Hepatocyte (in vitro differentiated cells): Measurements from ENCODE around the gene MYO5C. TPM values are rescaled to one million over a fixed set of nuclear protein-coding genes. Genes with fewer than 3 reads are reported as not detected.

Experiments used
- DNase-seq: peaks from one replicate; pipeline ENCODE4 v3.0.0-alpha.2; 2016; ENCODE audit warnings: low spot score
- H2AFZ ChIP-seq: fragments of 200-600 bp; sonication (generic); 2 replicates; pipeline ENCODE4 v1.6.0; 2016; ENCODE audit warnings: antibody characterized with exemption, mild to moderate bottlenecking
- H3K27ac ChIP-seq: fragments of 200-600 bp; sonication (generic); 2 replicates; pipeline ENCODE4 v1.5.1; 2016; ENCODE audit warnings: mild to moderate bottlenecking
- H3K27me3 ChIP-seq: fragments of 200-600 bp; sonication (generic); 2 replicates; pipeline ENCODE4 v1.6.1; 2016
- H3K36me3 ChIP-seq: fragments of 200-600 bp; sonication (generic); replicated peaks from 2 replicates; pipeline ENCODE4 v1.5.1; 2016; ENCODE audit warnings: low read depth; ENCODE audit not compliant: insufficient read depth
- H3K4me1 ChIP-seq: fragments of 200-600 bp; sonication (generic); 2 replicates; pipeline ENCODE4 v1.5.1; 2016; ENCODE audit warnings: mild to moderate bottlenecking, moderate library complexity; ENCODE audit not compliant: insufficient read depth
- H3K4me2 ChIP-seq: fragments of 200-600 bp; sonication (generic); 2 replicates; pipeline ENCODE4 v1.6.0; 2016
- H3K4me3 ChIP-seq: fragments of 200-600 bp; sonication (generic); 2 replicates; pipeline ENCODE4 v1.5.1; 2016; ENCODE audit warnings: mild to moderate bottlenecking
- H3K79me2 ChIP-seq: fragments of 200-600 bp; sonication (generic); 2 replicates; pipeline ENCODE4 v1.6.0; 2017; ENCODE audit warnings: mild to moderate bottlenecking
- H3K9me2 ChIP-seq: fragments of 200-600 bp; sonication (generic); replicated peaks from 2 replicates; pipeline ENCODE4 v1.6.0; 2017; ENCODE audit warnings: mild to moderate bottlenecking; ENCODE audit not compliant: insufficient read depth
- H3K9me3 ChIP-seq: fragments of 200-600 bp; sonication (generic); 2 replicates; pipeline ENCODE4 v1.5.1; 2016; ENCODE audit warnings: low read depth, mild to moderate bottlenecking
- H4K20me1 ChIP-seq: fragments of 200-600 bp; sonication (generic); 2 replicates; pipeline ENCODE4 v1.6.0; 2016; ENCODE audit warnings: mild to moderate bottlenecking; ENCODE audit not compliant: insufficient read depth, poor library complexity, severe bottlenecking
- EZH2 ChIP-seq: fragments of 200-600 bp; sonication (generic); IDR thresholded peaks from 2 replicates; pipeline ENCODE4 v1.6.1; 2016; ENCODE audit warnings: antibody characterized with exemption, mild to moderate bottlenecking, borderline replicate concordance
- EZH2phosphoT487 ChIP-seq: fragments of 200-600 bp; sonication (generic); IDR thresholded peaks from one replicate; pipeline ENCODE4 v1.6.1; 2018; ENCODE audit warnings: antibody characterized with exemption, mild to moderate bottlenecking, low read depth, moderate library complexity; ENCODE audit not compliant: unreplicated experiment, severe bottlenecking
- WGBS: methylation state at CpG from one replicate; pipeline ENCODE4 v1.1.6; 2016; ENCODE audit warnings: low lambda C conversion rate; ENCODE audit errors: missing lambda C conversion rate; 5-methylcytosine and 5-hydroxymethylcytosine counted together
- polyA plus RNA-seq: library from polyadenylated mRNA; unstranded; fragments of >200 nt; fragmentation: Nextera tagmentation; extraction: Ambion mirVana; gene quantifications from 2 replicates; pipeline ENCODE4 v1.2.1, GENCODE V29; 2016
- total RNA-seq: library from RNA; depleted of rRNA; stranded (reverse); fragments of >200 nt; gene quantifications from 2 replicates; pipeline ENCODE4 v1.2.3, GENCODE V29; 2014
- TF ChIP-seq, protein P1 (sequence below): fragments of 200-600 bp; sonication (generic); IDR thresholded peaks from 2 replicates; pipeline ENCODE4 v1.5.1; 2016; ENCODE audit warnings: antibody characterized with exemption, mild to moderate bottlenecking; ENCODE audit not compliant: poor library complexity

The MYO5C gene
- total and polyA plus RNA-seq, 2 experiments from 2014 or later = 10.2 to 18.2 TPM

DNA sequence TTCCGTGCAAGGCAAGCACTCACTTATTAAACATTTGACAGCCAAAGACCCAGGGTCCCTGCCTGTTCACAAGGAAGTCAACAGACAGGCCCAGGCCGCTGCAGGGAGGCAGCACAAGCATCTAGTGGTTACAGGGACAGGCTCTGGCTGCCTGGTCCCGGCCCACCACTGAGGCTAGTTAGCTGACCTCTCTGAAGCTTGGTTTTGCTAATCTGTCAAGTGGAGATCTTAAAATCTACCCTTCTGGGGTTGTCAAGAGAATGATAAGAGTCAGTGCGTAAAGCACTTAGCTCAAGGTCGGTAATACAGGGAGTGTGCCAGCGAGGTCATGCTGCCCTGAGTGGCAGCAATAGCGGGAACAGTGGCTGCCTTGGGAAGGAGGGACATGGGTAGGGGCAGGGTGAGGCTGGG lies 110.4 kb downstream of the MYO5C start:
- 65% methylated on average over 7 of the region's 7 CpGs for WGBS
- Histone ChIP-seq H3K4me3 (no peak overlapping the region), H3K4me1 (peaks cover 8% of the 10 kb centered on the region), H2AFZ (no peak overlapping the region), H3K9me3 (no peaks in the 10 kb centered on the region), H3K4me2 (no peak overlapping the region), H3K79me2 (no peaks in the 10 kb centered on the region), H3K36me3 (no peaks in the 10 kb centered on the region), H3K9me2 (no peaks in the 10 kb centered on the region), H4K20me1 (no peaks in the 10 kb centered on the region), H3K27me3 (no peaks in the 10 kb centered on the region), H3K27ac (peak overlapping the region; percentile 59)
- no peak for DNase-seq
- TF ChIP-seq, protein P1, sequence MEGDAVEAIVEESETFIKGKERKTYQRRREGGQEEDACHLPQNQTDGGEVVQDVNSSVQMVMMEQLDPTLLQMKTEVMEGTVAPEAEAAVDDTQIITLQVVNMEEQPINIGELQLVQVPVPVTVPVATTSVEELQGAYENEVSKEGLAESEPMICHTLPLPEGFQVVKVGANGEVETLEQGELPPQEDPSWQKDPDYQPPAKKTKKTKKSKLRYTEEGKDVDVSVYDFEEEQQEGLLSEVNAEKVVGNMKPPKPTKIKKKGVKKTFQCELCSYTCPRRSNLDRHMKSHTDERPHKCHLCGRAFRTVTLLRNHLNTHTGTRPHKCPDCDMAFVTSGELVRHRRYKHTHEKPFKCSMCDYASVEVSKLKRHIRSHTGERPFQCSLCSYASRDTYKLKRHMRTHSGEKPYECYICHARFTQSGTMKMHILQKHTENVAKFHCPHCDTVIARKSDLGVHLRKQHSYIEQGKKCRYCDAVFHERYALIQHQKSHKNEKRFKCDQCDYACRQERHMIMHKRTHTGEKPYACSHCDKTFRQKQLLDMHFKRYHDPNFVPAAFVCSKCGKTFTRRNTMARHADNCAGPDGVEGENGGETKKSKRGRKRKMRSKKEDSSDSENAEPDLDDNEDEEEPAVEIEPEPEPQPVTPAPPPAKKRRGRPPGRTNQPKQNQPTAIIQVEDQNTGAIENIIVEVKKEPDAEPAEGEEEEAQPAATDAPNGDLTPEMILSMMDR = no peak

GRCh38 chr15:52184721-52185120 lies 110.9 kb downstream of the MYO5C start:
- no peak for DNase-seq
- Histone ChIP-seq H2AFZ (no peak overlapping the region), H3K4me3 (no peak overlapping the region), H3K79me2 (no peaks in the 10 kb centered on the region), H3K4me1 (peaks cover 8% of the 10 kb centered on the region), H4K20me1 (no peaks in the 10 kb centered on the region), H3K9me3 (no peaks in the 10 kb centered on the region), H3K4me2 (no peak overlapping the region), H3K9me2 (no peaks in the 10 kb centered on the region), H3K36me3 (no peaks in the 10 kb centered on the region), H3K27ac (peak overlapping the region; percentile 59), H3K27me3 (no peaks in the 10 kb centered on the region)
- no peak for TF ChIP-seq EZH2phosphoT487
- 39% methylated on average over 5 of the region's 5 CpGs for WGBS

DNA sequence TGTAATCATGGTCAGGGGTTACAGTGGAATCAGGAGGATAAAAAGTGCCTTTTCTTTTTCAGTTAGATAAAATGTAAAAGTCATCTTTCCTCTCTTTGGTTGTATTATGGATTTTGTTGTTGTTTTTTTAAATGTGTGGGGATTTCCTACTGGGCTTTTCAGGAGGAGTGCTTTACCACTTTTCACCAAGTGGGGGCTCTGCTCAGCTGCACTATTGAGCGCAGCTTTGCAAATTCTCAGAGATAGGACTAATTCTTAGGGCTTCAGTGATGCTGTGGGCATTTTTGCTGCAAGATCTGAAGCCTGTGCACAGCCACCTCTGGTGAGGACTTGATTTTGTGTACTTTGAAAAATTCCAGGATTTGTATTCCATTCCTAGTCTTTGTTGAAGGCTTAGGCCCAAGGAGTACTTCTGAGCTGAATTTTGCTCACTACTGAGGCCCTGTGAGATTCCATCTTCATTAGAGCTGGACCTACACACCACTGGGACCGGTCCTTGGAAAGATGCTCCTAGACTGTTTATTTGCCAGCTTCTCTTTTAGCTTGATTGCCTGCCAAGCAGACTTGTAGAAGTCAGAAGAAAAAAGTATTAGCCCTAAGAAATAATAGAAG lies 111.9 kb downstream of the MYO5C start:
- no peaks in the 10 kb centered on the region for H3K36me3 ChIP-seq
- no peak overlapping the region for H2AFZ ChIP-seq
- no peaks in the 10 kb centered on the region for H3K79me2 ChIP-seq
- H3K9me2 ChIP-seq = no peaks in the 10 kb centered on the region
- DNase-seq = peak; percentile 60
- H3K9me3 ChIP-seq = no peaks in the 10 kb centered on the region
- TF ChIP-seq, protein P1 = peak; percentile 53
- TF ChIP-seq EZH2 = no peak
- no peak for TF ChIP-seq EZH2phosphoT487
- H3K27me3 ChIP-seq = no peaks in the 10 kb centered on the region
- no peaks in the 10 kb centered on the region for H4K20me1 ChIP-seq
- 60% methylated on average over 2 of the region's 2 CpGs for WGBS
- peaks cover 8% of the 10 kb centered on the region for H3K4me1 ChIP-seq
- H3K27ac ChIP-seq = no peak overlapping the region
- H3K4me2 ChIP-seq = no peak overlapping the region
- H3K4me3 ChIP-seq = no peak overlapping the region

DNA sequence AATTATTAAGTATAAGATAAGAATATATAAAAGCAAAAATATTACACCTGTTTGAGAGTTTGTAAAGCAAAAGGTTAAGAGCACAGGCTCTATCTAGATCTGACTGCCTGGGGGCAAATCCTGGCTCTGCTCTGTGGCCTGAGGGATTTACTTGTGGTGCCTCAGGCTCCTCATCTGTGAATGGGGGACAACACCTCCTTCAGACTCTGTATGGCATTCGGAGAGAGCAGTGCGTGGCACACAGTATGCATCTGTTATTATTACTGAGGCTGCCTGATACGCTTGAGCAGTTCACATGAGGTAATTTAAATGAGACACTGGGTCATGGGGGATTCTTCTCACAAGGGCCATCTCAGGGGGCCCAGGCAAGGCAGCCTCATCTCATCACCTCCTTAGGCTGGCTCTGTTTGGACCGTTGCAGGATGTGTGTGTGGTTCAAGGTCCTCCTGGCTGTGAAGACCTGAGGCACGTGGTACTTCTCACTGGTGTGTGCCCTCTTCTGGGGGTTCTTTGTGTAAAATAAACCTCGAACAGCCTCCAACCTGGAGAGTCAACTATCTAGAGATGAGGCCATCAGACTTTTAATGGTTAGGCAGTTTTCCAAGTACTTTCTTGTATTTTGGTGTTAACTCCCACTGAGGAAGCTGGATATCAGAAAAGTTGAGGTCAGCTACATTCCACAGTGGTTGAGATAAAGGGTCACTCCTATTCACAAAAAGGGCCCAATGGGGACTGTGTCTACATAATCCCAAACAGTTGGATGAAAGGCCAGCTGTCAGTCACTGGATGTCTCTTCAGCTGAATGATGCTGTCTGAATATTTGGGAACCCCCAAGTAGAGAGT lies 113.4 kb downstream of the MYO5C start:
- H3K27ac ChIP-seq = no peak overlapping the region
- DNase-seq = no peak
- no peak overlapping the region for H3K4me3 ChIP-seq
- H3K79me2 ChIP-seq = peaks cover 9% of the 10 kb centered on the region
- H3K9me2 ChIP-seq = no peaks in the 10 kb centered on the region
- no peak for TF ChIP-seq EZH2phosphoT487
- TF ChIP-seq EZH2 = no peak
- TF ChIP-seq, protein P1 = no peak
- no peak overlapping the region for H2AFZ ChIP-seq
- WGBS = 81% methylated on average over 6 of the region's 6 CpGs
- H3K9me3 ChIP-seq = no peaks in the 10 kb centered on the region
- no peaks in the 10 kb centered on the region for H3K36me3 ChIP-seq
- no peak overlapping the region for H3K4me2 ChIP-seq
- peaks cover 11% of the 10 kb centered on the region for H3K4me1 ChIP-seq
- H4K20me1 ChIP-seq = no peaks in the 10 kb centered on the region
- H3K27me3 ChIP-seq = no peaks in the 10 kb centered on the region
